Heart left ventricle (tissue), 13 donors: ENCODE measurements around the gene CHMP1A.

Experiments used
- POLR2A ChIP-seq, 2 donors: fragments of 450-650 bp; IDR thresholded peaks; one replicate each; pipeline ENCODE4 v1.6.1; 2017; ENCODE audit warnings: antibody characterized with exemption in 2 of 2, mild to moderate bottlenecking in 2 of 2, moderate library complexity in 2 of 2
- TF ChIP-seq, protein P1 (sequence below), 12 donors: fragments of 200-600 bp; sonication (generic) in 4 of 12; IDR thresholded peaks; one replicate each; pipeline versions ENCODE4 v1.5.0 to v1.8.0; 2018 to 2022; ENCODE audit warnings: antibody characterized with exemption in 12 of 12, mild to moderate bottlenecking in 5 of 12
- donor health status: ischemic (EF 13 %, LVEDD 7.1; RV severe dilation, severe dysfunction).
- donor health status: DM: no; HTN: yes; CAD: no.
- donor health status: DM: no; HTN: no; CAD: no.
- donor health status: ischemic (EF 25% LVEDD 6.9; RV normal size, moderate dysfunction).
- donor health status: ischemic (EF 25% LVEDD 5.7; RV mildly dilated, moderate dysfunction).
- donor health status: ischemic (EF 35%, LVEDD 5.7; RV mildly dilated, moderate dysfunction).
- donor health status: nonischemic (EF 11% LVEDD 7.7; RV severe dilation, severe dysfunction).
- donor health status: DM: yes; HTN: yes; CAD: no.
- donor health status: PGD.
- donor health status: ischemic (EF 29% LVEDD 5.4; RV normal size, mild dysfunction).
- donor health status: nonischemic (EF 23%, LVEDD 6.1; RV moderate dilation, normal function).

GRCh38 chr16:89693289-89693731 is 35.8 kb upstream of the CHMP1A start:
- no peak for TF ChIP-seq POLR2A (IDR thresholded peaks at IDR 0.05)
- TF ChIP-seq, protein P1, sequence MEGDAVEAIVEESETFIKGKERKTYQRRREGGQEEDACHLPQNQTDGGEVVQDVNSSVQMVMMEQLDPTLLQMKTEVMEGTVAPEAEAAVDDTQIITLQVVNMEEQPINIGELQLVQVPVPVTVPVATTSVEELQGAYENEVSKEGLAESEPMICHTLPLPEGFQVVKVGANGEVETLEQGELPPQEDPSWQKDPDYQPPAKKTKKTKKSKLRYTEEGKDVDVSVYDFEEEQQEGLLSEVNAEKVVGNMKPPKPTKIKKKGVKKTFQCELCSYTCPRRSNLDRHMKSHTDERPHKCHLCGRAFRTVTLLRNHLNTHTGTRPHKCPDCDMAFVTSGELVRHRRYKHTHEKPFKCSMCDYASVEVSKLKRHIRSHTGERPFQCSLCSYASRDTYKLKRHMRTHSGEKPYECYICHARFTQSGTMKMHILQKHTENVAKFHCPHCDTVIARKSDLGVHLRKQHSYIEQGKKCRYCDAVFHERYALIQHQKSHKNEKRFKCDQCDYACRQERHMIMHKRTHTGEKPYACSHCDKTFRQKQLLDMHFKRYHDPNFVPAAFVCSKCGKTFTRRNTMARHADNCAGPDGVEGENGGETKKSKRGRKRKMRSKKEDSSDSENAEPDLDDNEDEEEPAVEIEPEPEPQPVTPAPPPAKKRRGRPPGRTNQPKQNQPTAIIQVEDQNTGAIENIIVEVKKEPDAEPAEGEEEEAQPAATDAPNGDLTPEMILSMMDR (IDR thresholded peaks at IDR 0.05): no peak
